Endometrial microvascular endothelial cells (primary cell): ENCODE measurements around the gene HOXB5. TPM values are rescaled to one million over a fixed set of nuclear protein-coding genes. Genes with fewer than 3 reads are reported as not detected.

Source experiments
- in situ Hi-C: cut with HindIII; loops from 2 replicates; pipeline ENCODE4 v1.10.0; 2017; ENCODE audit warnings: low sequenced_read_pairs, low pct_unique_long_range_greater_than_20kb; ENCODE audit errors: inconsistent ontology term
- total RNA-seq: library from RNA; depleted of rRNA; stranded (reverse); fragments of >200 nt; gene quantifications from one replicate; pipeline ENCODE4 v1.2.3, GENCODE V29; 2015; ENCODE audit errors: inconsistent ontology term

Gene HOXB5
- total RNA-seq, 1 donor from 2014 or later: 1.2 TPM

DNA sequence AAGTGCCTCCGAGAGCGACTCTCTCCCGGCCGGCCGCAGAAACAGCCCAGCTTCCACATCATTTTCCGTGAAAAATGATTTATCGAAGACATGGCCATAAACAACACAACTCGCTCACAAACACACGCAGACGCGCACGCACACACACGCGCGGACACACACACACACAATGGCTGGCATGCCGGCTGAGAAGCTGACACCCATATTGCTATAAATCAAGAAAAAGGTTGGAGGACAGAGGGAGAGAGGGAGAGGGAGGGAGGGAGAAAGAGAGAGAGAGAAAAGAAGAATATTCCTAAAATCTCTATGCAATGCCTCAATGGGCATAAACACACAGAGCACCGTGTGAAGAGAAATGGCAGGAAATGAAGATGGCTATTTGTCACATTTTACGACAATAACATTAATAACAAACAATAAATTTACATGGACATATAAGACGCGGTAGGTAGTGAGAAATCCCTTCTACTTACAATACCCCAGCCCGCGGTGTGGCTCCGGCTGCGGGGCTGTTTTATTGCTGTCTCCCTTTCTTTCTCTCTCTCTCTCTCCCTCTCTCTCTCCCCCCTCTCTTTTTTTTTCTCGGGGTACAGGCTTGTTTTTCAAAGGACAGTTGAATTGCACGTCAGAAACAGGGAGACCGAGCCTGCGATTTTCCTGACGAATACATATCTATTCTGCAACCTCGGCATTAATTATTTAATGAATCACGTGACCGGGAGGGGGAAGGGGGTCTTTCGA, 24.9 kb downstream of the HOXB5 start:
- in situ Hi-C loops: no loop called here

GRCh38 chr17:48567646-48568354, 25.8 kb downstream of the HOXB5 start:
- in situ Hi-C loops: no loop called here

GRCh38 chr17:48567209-48567608, 26.4 kb downstream of the HOXB5 start:
- in situ Hi-C loops: no loop called here

- in situ Hi-C loops: no loop called here
Observed at GRCh38 chr17:48566717-48567116, 26.9 kb downstream of the HOXB5 start.

DNA sequence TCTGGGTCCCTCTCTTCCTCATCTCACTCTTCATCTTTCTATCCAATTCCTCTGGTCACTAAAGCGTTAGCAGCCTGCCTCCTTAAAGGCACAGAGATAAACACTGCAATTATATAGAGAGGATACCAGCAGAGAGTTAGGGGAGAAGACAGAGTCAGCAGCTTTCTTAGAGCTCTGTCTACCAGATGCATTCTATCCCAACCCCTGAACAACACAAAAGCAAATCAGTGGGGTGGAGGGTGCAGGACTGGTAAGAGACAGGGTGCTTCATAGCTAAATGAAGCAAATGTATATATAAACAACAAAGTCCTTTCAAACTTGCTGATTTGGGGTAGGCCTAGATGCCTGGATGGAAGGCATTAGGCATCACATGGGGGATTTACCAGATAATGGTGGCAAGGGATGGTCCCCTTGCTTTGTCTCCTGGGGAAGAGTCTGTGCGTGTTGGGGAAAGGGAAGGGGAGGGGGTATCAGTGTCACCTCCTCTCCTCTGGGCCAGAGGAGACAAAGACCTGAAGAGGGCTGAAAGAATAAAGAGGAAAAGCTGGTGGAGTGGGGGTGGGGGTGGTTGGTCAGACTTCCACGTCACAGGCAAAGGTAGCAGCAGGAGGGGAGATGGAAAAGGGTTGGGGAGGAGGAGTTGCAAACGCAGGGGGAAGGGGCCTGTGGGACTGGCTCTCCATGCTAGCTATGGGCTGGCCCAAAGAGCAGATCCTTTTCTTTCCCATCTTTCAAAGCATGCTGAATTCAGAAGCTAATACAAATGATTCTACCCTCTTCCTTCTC, 27.5 kb downstream of the HOXB5 start:
- in situ Hi-C loops: no loop called here

DNA sequence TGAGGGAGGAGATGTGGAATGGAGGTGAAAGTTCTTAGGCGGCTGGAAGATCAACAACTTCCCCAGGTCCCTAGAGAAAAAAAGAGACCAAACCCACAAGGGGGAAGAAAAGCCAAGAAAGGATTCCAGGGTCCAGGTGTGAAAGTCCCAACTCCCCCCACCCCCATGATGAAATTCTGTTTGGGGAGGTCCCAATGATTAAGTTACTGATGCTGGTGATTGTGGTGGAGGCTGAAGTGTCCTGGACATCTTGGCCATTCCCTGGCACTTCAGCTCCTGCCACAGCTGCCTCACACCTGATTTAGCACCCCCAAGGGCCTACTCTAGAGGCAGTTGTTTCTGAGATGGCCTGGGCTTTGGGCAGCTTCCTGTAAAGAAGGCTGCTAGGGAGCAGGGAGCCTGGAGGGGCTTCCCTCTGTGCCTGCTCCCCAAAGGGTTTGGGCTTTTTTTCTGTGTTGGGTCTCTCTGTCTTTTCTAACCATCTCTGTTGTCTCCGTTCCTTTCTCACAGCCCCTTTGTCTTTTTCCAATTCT, 28.5 kb downstream of the HOXB5 start:
- in situ Hi-C loops: no loop called here

GRCh38 chr17:48564188-48565021, 29.2 kb downstream of the HOXB5 start:
- in situ Hi-C loops: no loop called here

DNA sequence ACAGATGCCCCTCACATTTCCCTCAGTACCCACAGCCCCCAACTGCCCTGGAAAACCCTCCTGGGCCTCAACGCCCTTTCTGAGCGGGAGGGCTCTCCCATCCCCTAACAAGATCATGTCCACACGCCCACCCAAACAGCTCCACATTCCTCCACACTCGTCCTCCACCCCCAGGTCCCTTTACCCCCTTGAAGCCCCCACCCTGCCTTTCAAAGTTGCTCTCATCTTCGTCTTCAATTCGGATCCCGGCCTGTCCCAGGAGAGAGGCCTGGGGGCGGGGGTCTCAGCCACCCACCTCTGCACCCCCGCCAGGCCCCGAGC, 29.8 kb downstream of the HOXB5 start:
- in situ Hi-C loops: no loop called here

GRCh38 chr17:48563385-48563838, 30.2 kb downstream of the HOXB5 start:
- in situ Hi-C loops: no loop called here

GRCh38 chr17:48562934-48563333, 30.6 kb downstream of the HOXB5 start:
- in situ Hi-C loops: no loop called here

GRCh38 chr17:48561884-48562810, 31.4 kb downstream of the HOXB5 start:
- in situ Hi-C loops: no loop called here

- in situ Hi-C loops: no loop called here
Observed at GRCh38 chr17:48559840-48560817, 33.5 kb downstream of the HOXB5 start.

DNA sequence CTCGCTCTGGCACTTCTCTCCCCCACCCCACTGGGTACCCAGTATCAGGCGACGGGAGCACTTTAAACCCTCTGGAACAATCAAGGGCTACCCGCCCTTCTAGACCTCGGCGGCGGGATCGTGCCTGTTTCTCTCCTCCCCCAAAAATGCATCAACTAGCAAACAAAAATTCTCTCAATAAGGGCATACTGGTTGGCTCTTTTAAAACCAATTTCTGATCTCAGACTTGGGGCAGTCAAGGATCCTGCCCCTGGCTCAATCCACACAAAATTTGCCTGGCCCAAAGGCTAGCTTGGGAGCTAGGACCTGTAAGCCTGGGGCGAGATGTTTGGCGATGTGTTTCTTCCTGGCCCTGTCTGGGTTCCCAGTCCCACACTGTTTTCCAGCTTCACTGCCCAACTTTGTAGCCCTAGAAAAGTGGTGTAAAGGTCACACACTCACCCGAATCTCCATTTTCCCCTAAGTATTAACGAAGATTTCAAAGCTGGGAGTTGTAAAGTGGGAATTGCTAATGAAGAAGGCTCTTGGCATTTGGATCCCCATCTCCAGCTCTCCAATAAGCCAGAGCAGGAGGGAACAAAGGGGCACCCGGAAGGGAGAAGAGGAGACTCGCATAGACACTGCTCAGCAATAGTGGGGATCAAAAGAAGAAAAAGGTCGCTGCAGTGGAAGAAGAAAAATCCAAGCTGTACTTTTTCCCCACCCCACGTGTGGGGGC, 34.3 kb downstream of the HOXB5 start:
- in situ Hi-C loops: no loop called here

- in situ Hi-C loops: no loop called here
Observed at GRCh38 chr17:48558831-48559121, 34.8 kb downstream of the HOXB5 start.

DNA sequence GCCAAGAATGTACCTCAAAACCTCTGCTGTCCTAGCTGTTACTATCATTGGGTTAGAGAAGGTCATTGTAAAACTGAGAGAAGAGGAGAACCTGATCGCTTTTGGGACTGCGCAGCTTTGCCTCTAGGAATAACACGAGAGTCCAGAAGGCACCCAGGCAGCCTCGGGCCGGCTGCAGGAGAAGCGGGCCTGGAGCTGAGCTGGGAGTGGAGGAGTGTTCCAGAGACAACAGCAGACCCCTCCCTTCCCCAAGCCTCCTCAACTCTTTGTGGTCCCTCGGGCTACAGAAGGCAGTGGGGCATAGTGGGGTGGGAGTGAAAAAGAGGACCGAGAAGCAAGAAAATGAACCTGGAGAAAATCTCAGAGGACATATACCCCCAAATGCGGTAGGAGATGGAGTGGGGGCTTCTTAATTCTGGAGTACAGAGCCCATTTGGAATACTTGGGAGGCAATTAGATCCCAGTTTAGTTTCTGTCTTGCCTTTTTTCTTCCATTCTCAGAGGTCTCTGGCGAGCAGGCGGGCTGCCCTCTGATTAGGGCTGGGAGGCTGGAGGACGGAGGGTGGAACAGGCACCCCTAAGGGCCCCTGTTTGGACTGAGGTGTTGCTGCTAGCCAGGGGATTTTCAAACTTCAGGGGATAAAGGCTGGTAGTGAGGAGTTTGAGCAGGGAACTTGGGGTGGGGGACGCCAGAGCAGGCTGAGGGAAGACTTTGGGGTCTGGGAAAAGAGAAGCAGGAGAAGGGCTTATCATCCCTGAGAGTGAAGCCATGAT, 35.3 kb downstream of the HOXB5 start:
- in situ Hi-C loops: no loop called here
